LHCN-M2 (cell line): ENCODE data around the gene SMG6. TPM values are rescaled to one million over a fixed set of nuclear protein-coding genes. Genes with fewer than 3 reads are reported as not detected.
"Not testable (repeated sequence)": the region's sequence is repeated elsewhere in the genome, so short reads cannot be mapped to it uniquely, and the experiment has no call there.

ENCODE experiments used
- DNase-seq: peaks from one replicate; pipeline ENCODE4 v3.0.0-alpha.2; 2012; ENCODE audit warnings: low read depth
- total RNA-seq: library from RNA; depleted of rRNA; stranded (reverse); fragments of >200 nt; gene quantifications from 2 replicates; pipeline ENCODE4 v1.2.3, GENCODE V29; 2014

Gene SMG6
- total RNA-seq, 1 experiment from 2014 or later: 35.5 TPM

- DNase-seq: no peak
These were observed 152.1 kb downstream of the SMG6 start for GRCh38 chr17:2151358-2152033.

GRCh38 chr17:2150806-2151205 lies 152.8 kb downstream of the SMG6 start:
- DNase-seq: no peak

- DNase-seq: no peak
These were observed 153.7 kb downstream of the SMG6 start for GRCh38 chr17:2149934-2150333.

- DNase-seq: no peak
These were observed 157.3 kb downstream of the SMG6 start for GRCh38 chr17:2146132-2146871.

GRCh38 chr17:2144701-2145100 lies 158.9 kb downstream of the SMG6 start:
- no peak for DNase-seq

- DNase-seq: no peak
These were observed 160.3 kb downstream of the SMG6 start for GRCh38 chr17:2143332-2143731.

GRCh38 chr17:2142682-2143081 lies 160.9 kb downstream of the SMG6 start:
- DNase-seq: not testable (repeated sequence)

GRCh38 chr17:2140683-2141082 lies 162.9 kb downstream of the SMG6 start:
- DNase-seq: no peak

- DNase-seq: no peak
These were observed 164.8 kb downstream of the SMG6 start for GRCh38 chr17:2138761-2139160.

- DNase-seq: peak; percentile 51
These were observed 165.3 kb downstream of the SMG6 start for GRCh38 chr17:2138318-2138717.

GRCh38 chr17:2137342-2138098 lies 166.1 kb downstream of the SMG6 start:
- DNase-seq: peak; percentile 87

- DNase-seq: peak; percentile 44
These were observed 167.3 kb downstream of the SMG6 start for GRCh38 chr17:2136241-2136640.

- DNase-seq: no peak
These were observed 175.6 kb downstream of the SMG6 start for GRCh38 chr17:2128011-2128410.

- DNase-seq: no peak
These were observed 178.5 kb downstream of the SMG6 start for GRCh38 chr17:2125013-2125535.

- DNase-seq: no peak
These were observed 179.2 kb downstream of the SMG6 start for GRCh38 chr17:2124391-2124790.

GRCh38 chr17:2123375-2124251 lies 180.0 kb downstream of the SMG6 start:
- no peak for DNase-seq

GRCh38 chr17:2122641-2123302 lies 180.8 kb downstream of the SMG6 start:
- peak; percentile 62 for DNase-seq

- no peak for DNase-seq
These were observed 182.8 kb downstream of the SMG6 start for GRCh38 chr17:2120586-2121335.

GRCh38 chr17:2113279-2113622 lies 190.3 kb downstream of the SMG6 start:
- no peak for DNase-seq

GRCh38 chr17:2111691-2112090 lies 191.9 kb downstream of the SMG6 start:
- DNase-seq: no peak
